Right kidney (tissue), 1 donor: ENCODE data around the gene PDLIM5.
"Not testable (repeated sequence)": the region's sequence is repeated elsewhere in the genome, so short reads cannot be mapped to it uniquely, and the experiment has no call there.

Experiments used
- DNase-seq: peaks from one replicate; pipeline ENCODE4 v3.0.0-alpha.2; 2016

PDLIM5 gene

GRCh38 chr4:94595880-94596483 is 144.2 kb downstream of the PDLIM5 start:
- DNase-seq: no peak

- DNase-seq: no peak
Measured at GRCh38 chr4:94598758-94599157, 147.0 kb downstream of the PDLIM5 start.

- DNase-seq: no peak
Measured at GRCh38 chr4:94603170-94603747, 151.5 kb downstream of the PDLIM5 start.

GRCh38 chr4:94605241-94605805 is 153.6 kb downstream of the PDLIM5 start:
- DNase-seq: no peak

- DNase-seq: no peak
Measured at GRCh38 chr4:94610145-94610544, 158.4 kb downstream of the PDLIM5 start.

- DNase-seq: no peak
Measured at GRCh38 chr4:94613248-94613647, 161.5 kb downstream of the PDLIM5 start.

- DNase-seq: no peak
Measured at GRCh38 chr4:94615451-94615850, 163.7 kb downstream of the PDLIM5 start.

- DNase-seq: peak; percentile 16
Measured at GRCh38 chr4:94621491-94622080, 169.8 kb downstream of the PDLIM5 start.

GRCh38 chr4:94623126-94623911 is 171.6 kb downstream of the PDLIM5 start:
- DNase-seq: no peak

GRCh38 chr4:94626942-94627341 is 175.2 kb downstream of the PDLIM5 start:
- no peak for DNase-seq

GRCh38 chr4:94629058-94629457 is 177.3 kb downstream of the PDLIM5 start:
- not testable (repeated sequence) for DNase-seq

- DNase-seq: no peak
Measured at GRCh38 chr4:94629837-94630236, 178.1 kb downstream of the PDLIM5 start.

- DNase-seq: no peak
Measured at GRCh38 chr4:94634271-94634670, 182.5 kb downstream of the PDLIM5 start.

- no peak for DNase-seq
Measured at GRCh38 chr4:94635177-94635576, 183.4 kb downstream of the PDLIM5 start.

- no peak for DNase-seq
Measured at GRCh38 chr4:94636004-94636403, 184.3 kb downstream of the PDLIM5 start.

GRCh38 chr4:94639298-94639697 is 187.6 kb downstream of the PDLIM5 start:
- DNase-seq: no peak

- DNase-seq: no peak
Measured at GRCh38 chr4:94640151-94640550, 188.4 kb downstream of the PDLIM5 start.

GRCh38 chr4:94641702-94642560 is 190.2 kb downstream of the PDLIM5 start:
- no peak for DNase-seq

- no peak for DNase-seq
Measured at GRCh38 chr4:94642561-94642866, 190.8 kb downstream of the PDLIM5 start.

- no peak for DNase-seq
Measured at GRCh38 chr4:94648699-94649098, 197.0 kb downstream of the PDLIM5 start.

- DNase-seq: no peak
Measured at GRCh38 chr4:94649381-94650133, 197.8 kb downstream of the PDLIM5 start.

- DNase-seq: no peak
Measured at GRCh38 chr4:94650134-94650495, 198.4 kb downstream of the PDLIM5 start.
